Neuron (in vitro differentiated cells): ENCODE results near the gene OR2D2.
"Not testable (repeated sequence)": the region's sequence is repeated elsewhere in the genome, so short reads cannot be mapped to it uniquely, and the experiment has no call there.

Experiments used
- H2AFZ ChIP-seq: one replicate; pipeline ENCODE4 v1.6.1; 2013; ENCODE audit warnings: low read depth, mild to moderate bottlenecking, inconsistent platforms, low read length, moderate library complexity
- H3K27me3 ChIP-seq: one replicate; pipeline ENCODE4 v1.6.1; 2013; ENCODE audit warnings: low read length; ENCODE audit not compliant: insufficient read depth
- H3K36me3 ChIP-seq: one replicate; pipeline ENCODE4 v1.6.1; 2013; ENCODE audit warnings: low read length; ENCODE audit not compliant: insufficient read depth
- H3K4me1 ChIP-seq: one replicate; pipeline ENCODE4 v1.6.1; 2013; ENCODE audit warnings: low read length; ENCODE audit not compliant: insufficient read depth
- H3K4me3 ChIP-seq: 2 replicates; pipeline ENCODE4 v1.5.1; 2013; ENCODE audit warnings: mild to moderate bottlenecking, low read length, moderate library complexity
- H3K9me3 ChIP-seq: one replicate; pipeline ENCODE4 v1.6.1; 2013; ENCODE audit warnings: low read length

OR2D2 gene

DNA sequence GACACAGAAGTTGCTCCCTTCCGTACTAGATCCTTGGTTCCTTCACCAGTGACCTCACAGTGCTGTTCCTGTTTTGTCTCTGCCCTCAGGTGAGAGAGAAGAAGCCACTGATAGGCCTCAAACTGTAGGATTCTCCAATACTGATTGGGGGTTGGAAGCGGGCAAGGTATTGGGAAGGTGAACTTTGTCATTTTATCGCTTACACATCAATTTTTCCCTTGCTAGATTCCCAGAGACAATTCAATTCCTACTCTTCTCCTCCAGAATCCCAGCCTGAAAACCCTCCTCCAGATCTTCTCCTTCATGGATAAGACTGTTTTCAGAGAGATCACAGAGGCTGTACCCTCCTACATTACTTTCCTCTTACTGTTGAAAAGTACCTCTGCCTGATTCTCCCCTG lies 19.1 kb upstream of the OR2D2 start:
- Histone ChIP-seq H3K4me3 (no peak overlapping the region), H3K9me3 (no peaks in the 10 kb centered on the region), H3K36me3 (no peaks in the 10 kb centered on the region), H3K4me1 (no peaks in the 10 kb centered on the region), H3K27me3 (no peaks in the 10 kb centered on the region), H2AFZ (no peak overlapping the region)

DNA sequence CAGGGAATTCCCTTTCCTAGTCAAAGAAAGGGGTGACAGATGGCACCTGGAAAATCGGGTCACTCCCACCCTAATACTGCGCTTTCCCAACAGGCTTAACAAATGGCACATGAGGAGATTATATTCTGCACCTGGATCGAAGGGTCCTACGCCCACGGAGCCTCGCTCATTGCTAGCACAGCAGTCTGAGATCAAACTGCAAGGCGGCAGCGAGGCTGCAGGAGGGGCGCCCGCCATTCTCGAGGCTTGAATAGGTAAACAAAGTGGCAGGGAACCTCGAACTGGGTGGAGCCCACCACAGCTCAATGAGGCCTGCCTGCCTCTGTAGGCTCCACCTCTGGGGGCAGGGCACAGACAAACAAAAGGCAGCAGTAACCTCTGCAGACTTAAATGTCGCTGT lies 12.5 kb upstream of the OR2D2 start:
- not testable (repeated sequence) for H3K27me3 ChIP-seq, H3K9me3 ChIP-seq, H3K36me3 ChIP-seq, H3K4me3 ChIP-seq, H3K4me1 ChIP-seq, H2AFZ ChIP-seq

DNA sequence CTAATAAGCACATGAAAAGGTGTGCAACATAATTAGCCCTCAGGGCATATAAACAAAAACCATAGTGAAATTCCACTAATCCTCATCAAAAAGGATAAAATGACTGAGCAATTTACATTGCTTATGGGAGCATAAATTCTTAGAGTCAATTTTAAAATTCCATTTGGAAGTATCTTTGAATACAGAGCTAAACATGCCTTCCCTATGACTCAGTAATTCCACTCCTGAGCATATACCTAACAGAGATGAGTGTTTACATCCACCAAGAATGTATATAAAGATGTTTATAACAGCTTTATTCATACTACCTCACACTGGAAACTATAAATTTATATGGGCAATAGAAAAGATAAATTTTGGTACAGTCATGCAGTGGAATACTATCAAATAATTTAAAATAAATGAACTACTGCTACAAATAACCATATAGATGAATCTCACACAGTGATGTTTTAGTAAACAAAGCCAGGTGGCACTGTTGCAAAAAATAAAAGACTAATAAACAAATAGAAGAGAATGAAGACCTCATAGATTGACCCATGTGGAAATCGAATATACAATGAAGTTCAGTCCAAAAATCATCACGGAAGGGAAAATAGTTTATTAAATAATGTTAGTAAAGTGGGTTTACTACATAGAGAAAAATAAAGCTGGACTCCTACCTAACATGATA lies 8.2 kb upstream of the OR2D2 start:
- Histone ChIP-seq H2AFZ (no peak overlapping the region), H3K4me1 (no peaks in the 10 kb centered on the region), H3K4me3 (no peak overlapping the region), H3K27me3 (no peaks in the 10 kb centered on the region), H3K9me3 (no peaks in the 10 kb centered on the region), H3K36me3 (no peaks in the 10 kb centered on the region)

GRCh38 chr11:6898911-6899310 lies 6.6 kb upstream of the OR2D2 start:
- Histone ChIP-seq H3K9me3 (no peaks in the 10 kb centered on the region), H2AFZ (no peak overlapping the region), H3K4me3 (no peak overlapping the region), H3K36me3 (no peaks in the 10 kb centered on the region), H3K27me3 (no peaks in the 10 kb centered on the region), H3K4me1 (no peaks in the 10 kb centered on the region)

- H2AFZ ChIP-seq: no peak overlapping the region
- H3K36me3 ChIP-seq: no peaks in the 10 kb centered on the region
- H3K27me3 ChIP-seq: no peaks in the 10 kb centered on the region
- H3K9me3 ChIP-seq: no peaks in the 10 kb centered on the region
- no peaks in the 10 kb centered on the region for H3K4me1 ChIP-seq
- H3K4me3 ChIP-seq: no peak overlapping the region
Measured at GRCh38 chr11:6895010-6895409, 2.7 kb upstream of the OR2D2 start.

DNA sequence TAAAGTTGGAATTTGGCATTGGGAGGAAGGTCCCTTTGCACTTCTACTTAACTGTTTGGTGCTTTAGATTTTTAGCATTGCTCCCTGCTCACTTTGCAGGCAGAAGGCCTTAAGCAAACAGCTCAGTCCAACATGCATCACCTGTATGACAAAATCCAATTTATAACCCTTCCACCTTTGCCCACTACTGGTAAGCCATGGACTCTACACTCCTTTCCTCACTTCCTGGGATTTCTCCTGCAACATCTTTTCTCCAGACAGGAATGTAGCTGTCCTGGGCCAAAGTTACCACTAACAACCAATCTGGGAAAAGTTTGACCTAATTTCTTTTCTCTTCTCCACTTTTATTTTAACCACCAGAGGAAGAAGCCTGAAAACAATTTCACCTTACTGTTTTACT lies 1.8 kb upstream of the OR2D2 start:
- Histone ChIP-seq H3K9me3 (no peaks in the 10 kb centered on the region), H3K4me3 (no peak overlapping the region), H3K4me1 (no peaks in the 10 kb centered on the region), H3K36me3 (no peaks in the 10 kb centered on the region), H2AFZ (no peak overlapping the region), H3K27me3 (no peaks in the 10 kb centered on the region)

GRCh38 chr11:6889835-6890234 lies 2.5 kb downstream of the OR2D2 start:
- Histone ChIP-seq H3K27me3 (no peaks in the 10 kb centered on the region), H3K36me3 (no peaks in the 10 kb centered on the region), H3K4me1 (no peaks in the 10 kb centered on the region)

GRCh38 chr11:6888830-6889229 lies 3.5 kb downstream of the OR2D2 start:
- H3K4me1 ChIP-seq: no peaks in the 10 kb centered on the region
- H3K36me3 ChIP-seq: no peaks in the 10 kb centered on the region
- no peaks in the 10 kb centered on the region for H3K27me3 ChIP-seq
- no peak overlapping the region for H3K4me3 ChIP-seq
- no peak overlapping the region for H2AFZ ChIP-seq
- H3K9me3 ChIP-seq: no peaks in the 10 kb centered on the region

More at GRCh38 chr11:6889835-6890234, 2.5 kb downstream of the OR2D2 start:
- no peak overlapping the region for H3K4me3 ChIP-seq
- no peak overlapping the region for H2AFZ ChIP-seq
- no peaks in the 10 kb centered on the region for H3K9me3 ChIP-seq

GRCh38 chr11:6887711-6888110 lies 4.6 kb downstream of the OR2D2 start:
- H3K4me3 ChIP-seq, H3K4me1 ChIP-seq, H3K9me3 ChIP-seq: not testable (repeated sequence)

GRCh38 chr11:6882751-6883150 lies 9.5 kb downstream of the OR2D2 start:
- H3K9me3 ChIP-seq: no peaks in the 10 kb centered on the region
- no peaks in the 10 kb centered on the region for H3K4me1 ChIP-seq
- H3K4me3 ChIP-seq: no peak overlapping the region
- no peaks in the 10 kb centered on the region for H3K36me3 ChIP-seq
- no peak overlapping the region for H2AFZ ChIP-seq
- H3K27me3 ChIP-seq: no peaks in the 10 kb centered on the region

More at GRCh38 chr11:6887711-6888110, 4.6 kb downstream of the OR2D2 start:
- not testable (repeated sequence) for H2AFZ ChIP-seq, H3K27me3 ChIP-seq, H3K36me3 ChIP-seq

DNA sequence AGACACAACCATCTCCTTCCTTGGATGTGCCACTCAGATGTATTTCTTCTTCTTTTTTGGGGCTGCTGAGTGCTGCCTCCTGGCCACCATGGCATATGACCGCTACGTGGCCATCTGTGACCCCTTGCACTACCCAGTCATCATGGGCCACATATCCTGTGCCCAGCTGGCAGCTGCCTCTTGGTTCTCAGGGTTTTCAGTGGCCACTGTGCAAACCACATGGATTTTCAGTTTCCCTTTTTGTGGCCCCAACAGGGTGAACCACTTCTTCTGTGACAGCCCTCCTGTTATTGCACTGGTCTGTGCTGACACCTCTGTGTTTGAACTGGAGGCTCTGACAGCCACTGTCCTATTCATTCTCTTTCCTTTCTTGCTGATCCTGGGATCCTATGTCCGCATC lies 15.4 kb downstream of the OR2D2 start:
- Histone ChIP-seq H3K4me3 (no peak overlapping the region), H3K9me3 (no peaks in the 10 kb centered on the region), H3K4me1 (no peaks in the 10 kb centered on the region), H3K27me3 (no peaks in the 10 kb centered on the region), H2AFZ (no peak overlapping the region), H3K36me3 (no peaks in the 10 kb centered on the region)

DNA sequence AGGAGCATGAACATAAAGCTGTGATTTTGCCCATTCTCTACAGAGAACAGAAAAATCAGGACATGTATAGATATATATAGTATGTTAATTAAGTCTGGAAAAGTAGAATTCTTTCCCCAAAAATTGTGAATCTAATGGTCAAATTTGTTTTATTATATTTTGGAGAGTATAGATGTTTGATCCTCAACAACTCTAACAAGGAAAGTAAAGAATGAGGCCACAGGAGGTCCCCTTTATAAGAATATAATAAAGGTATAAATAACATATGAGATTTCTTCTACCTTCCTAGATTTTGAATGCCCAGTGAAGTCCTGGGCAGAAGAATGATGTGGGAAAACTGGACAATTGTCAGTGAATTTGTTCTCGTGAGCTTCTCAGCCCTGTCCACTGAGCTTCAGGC lies 16.0 kb downstream of the OR2D2 start, which contains the start of gene OR10A4:
TSS of gene OR10A4 (plus strand) at position 301 of the 400 bp plus-strand sequence. CDS start at position 324, 23 bp downstream.
- Histone ChIP-seq H2AFZ (no peak within 1 kb of the TSS), H3K9me3 (no peaks in the 10 kb centered on the region), H3K27me3 (no peaks in the 10 kb centered on the region), H3K4me3 (no peak within 1 kb of the TSS), H3K36me3 (no peaks in the 10 kb centered on the region), H3K4me1 (no peaks in the 10 kb centered on the region)

- Histone ChIP-seq H3K36me3 (no peaks in the 10 kb centered on the region), H3K4me3 (no peak overlapping the region), H2AFZ (no peak overlapping the region), H3K4me1 (no peaks in the 10 kb centered on the region), H3K9me3 (no peaks in the 10 kb centered on the region), H3K27me3 (no peaks in the 10 kb centered on the region)
Measured at GRCh38 chr11:6875761-6876160, 16.5 kb downstream of the OR2D2 start.

- H3K4me1 ChIP-seq: no peaks in the 10 kb centered on the region
- no peak overlapping the region for H2AFZ ChIP-seq
- no peak overlapping the region for H3K4me3 ChIP-seq
- no peaks in the 10 kb centered on the region for H3K9me3 ChIP-seq
- no peaks in the 10 kb centered on the region for H3K36me3 ChIP-seq
- H3K27me3 ChIP-seq: no peaks in the 10 kb centered on the region
Measured at GRCh38 chr11:6871278-6871677, 21.0 kb downstream of the OR2D2 start.
